Smooth muscle cell (in vitro differentiated cells): ENCODE measurements around the gene NFS1. TPM values are rescaled to one million over a fixed set of nuclear protein-coding genes. Genes with fewer than 3 reads are reported as not detected.

ENCODE experiments used
- DNase-seq: peaks from one replicate; lab custom pipeline; 2025; ENCODE audit not compliant: unreplicated experiment; lab: John Stamatoyannopoulos, UW
- H2AFZ ChIP-seq: fragments of 200-600 bp; sonication (generic); 2 replicates; pipeline ENCODE4 v1.6.0; 2016; ENCODE audit warnings: antibody characterized with exemption, low read depth, mild to moderate bottlenecking
- H3F3A ChIP-seq: fragments of 200-600 bp; sonication (generic); 2 replicates; pipeline ENCODE4 v1.6.0; 2017; ENCODE audit warnings: antibody characterized with exemption, low read depth
- H3K27ac ChIP-seq: fragments of 200-600 bp; sonication (generic); 2 replicates; pipeline ENCODE4 v1.5.1; 2016; ENCODE audit warnings: low read depth, mild to moderate bottlenecking
- H3K27me3 ChIP-seq: fragments of 200-600 bp; sonication (generic); 2 replicates; pipeline ENCODE4 v1.6.1; 2016; ENCODE audit warnings: low read depth, mild to moderate bottlenecking
- H3K36me3 ChIP-seq: fragments of 200-600 bp; sonication (generic); 2 replicates; pipeline ENCODE4 v1.5.1; 2016; ENCODE audit warnings: low read depth
- H3K4me1 ChIP-seq: fragments of 200-600 bp; sonication (generic); 2 replicates; pipeline ENCODE4 v1.5.1; 2016; ENCODE audit warnings: low read depth
- H3K4me2 ChIP-seq: fragments of 200-600 bp; sonication (generic); 2 replicates; pipeline ENCODE4 v1.6.0; 2016; ENCODE audit warnings: mild to moderate bottlenecking
- H3K4me3 ChIP-seq: fragments of 200-600 bp; sonication (generic); 2 replicates; pipeline ENCODE4 v1.5.1; 2016; ENCODE audit warnings: mild to moderate bottlenecking
- H3K79me2 ChIP-seq: fragments of 200-600 bp; sonication (generic); 2 replicates; pipeline ENCODE4 v1.6.0; 2016; ENCODE audit warnings: low read depth, mild to moderate bottlenecking
- H3K9ac ChIP-seq: fragments of 200-600 bp; sonication (generic); 2 replicates; pipeline ENCODE4 v1.6.0; 2016; ENCODE audit warnings: low read depth
- H3K9me3 ChIP-seq: fragments of 200-600 bp; sonication (generic); replicated peaks from 2 replicates; pipeline ENCODE4 v1.5.1; 2016; ENCODE audit warnings: low read depth
- H4K20me1 ChIP-seq: fragments of 200-600 bp; sonication (generic); 2 replicates; pipeline ENCODE4 v1.6.0; 2016; ENCODE audit warnings: low read depth
- CTCF ChIP-seq: fragments of 200-600 bp; sonication (generic); IDR thresholded peaks from 2 replicates; pipeline ENCODE4 v1.5.1; 2017; ENCODE audit warnings: borderline replicate concordance, mild to moderate bottlenecking, antibody characterized with exemption; ENCODE audit not compliant: insufficient read depth, poor library complexity, severe bottlenecking
- WGBS: methylation state at CpG from one replicate; pipeline ENCODE4 v1.1.7; 2016; ENCODE audit warnings: low lambda C conversion rate; 5-methylcytosine and 5-hydroxymethylcytosine counted together
- polyA plus RNA-seq: library from polyadenylated mRNA; unstranded; fragments of >200 nt; fragmentation: Nextera tagmentation; extraction: Ambion mirVana; gene quantifications from 2 replicates; pipeline ENCODE4 v1.2.1, GENCODE V29; 2016
- total RNA-seq: library from RNA; depleted of rRNA; stranded (reverse); fragments of >200 nt; gene quantifications from 2 replicates; pipeline ENCODE4 v1.2.3, GENCODE V29; 2014

Gene NFS1
- total and polyA plus RNA-seq, 2 experiments from 2014 or later, result 25.3 to 35.1 TPM

- WGBS, result 89% methylated on average over 9 of the region's 9 CpGs
- H3K79me2 ChIP-seq, result peaks cover 9% of the 10 kb centered on the region
- H3K4me1 ChIP-seq, result peaks cover 10% of the 10 kb centered on the region
- H4K20me1 ChIP-seq, result peaks cover 12% of the 10 kb centered on the region
- H3K9ac ChIP-seq, result no peak overlapping the region
- no peak overlapping the region for H2AFZ ChIP-seq
- H3F3A ChIP-seq, result peaks cover 25% of the 10 kb centered on the region
- DNase-seq, result no peak
- H3K36me3 ChIP-seq, result no peaks in the 10 kb centered on the region
- TF ChIP-seq CTCF, result no peak
- H3K9me3 ChIP-seq, result no peaks in the 10 kb centered on the region
- peak overlapping the region; percentile 81 for H3K4me3 ChIP-seq
- no peaks in the 10 kb centered on the region for H3K27me3 ChIP-seq
- no peak overlapping the region for H3K27ac ChIP-seq
- peak overlapping the region; percentile 93 for H3K4me2 ChIP-seq
Observed at GRCh38 chr20:35697696-35698297, 1.4 kb downstream of the NFS1 start.

- 95% methylated on average over 4 of the region's 4 CpGs for WGBS
- Histone ChIP-seq H4K20me1 (no peaks in the 10 kb centered on the region), H3K4me2 (no peak overlapping the region), H3K27me3 (no peaks in the 10 kb centered on the region), H3K9ac (no peak overlapping the region), H3K36me3 (no peaks in the 10 kb centered on the region), H3K79me2 (peaks cover 9% of the 10 kb centered on the region), H3K4me1 (peaks cover 10% of the 10 kb centered on the region), H3K27ac (no peak overlapping the region), H2AFZ (no peak overlapping the region), H3F3A (peaks cover 9% of the 10 kb centered on the region), H3K4me3 (no peak overlapping the region), H3K9me3 (no peaks in the 10 kb centered on the region)
- no peak for DNase-seq
- TF ChIP-seq CTCF, result no peak
Observed at GRCh38 chr20:35695978-35696377, 3.2 kb downstream of the NFS1 start.

GRCh38 chr20:35695245-35695749, 3.9 kb downstream of the NFS1 start:
- H3K27ac ChIP-seq, result no peak overlapping the region
- no peak for TF ChIP-seq CTCF
- H3K9me3 ChIP-seq, result no peaks in the 10 kb centered on the region
- no peak overlapping the region for H3K4me3 ChIP-seq
- H3K4me2 ChIP-seq, result no peak overlapping the region
- H3K36me3 ChIP-seq, result peaks cover 6% of the 10 kb centered on the region
- no peak overlapping the region for H2AFZ ChIP-seq
- 91% methylated on average over 2 of the region's 2 CpGs for WGBS
- no peak overlapping the region for H3K9ac ChIP-seq
- no peaks in the 10 kb centered on the region for H4K20me1 ChIP-seq
- H3F3A ChIP-seq, result peaks cover 3% of the 10 kb centered on the region
- no peak for DNase-seq
- H3K4me1 ChIP-seq, result peaks cover 5% of the 10 kb centered on the region
- peaks cover 6% of the 10 kb centered on the region for H3K79me2 ChIP-seq
- no peaks in the 10 kb centered on the region for H3K27me3 ChIP-seq

- H3K27me3 ChIP-seq, result no peaks in the 10 kb centered on the region
- no peak for DNase-seq
- H2AFZ ChIP-seq, result no peak overlapping the region
- H3K36me3 ChIP-seq, result peaks cover 10% of the 10 kb centered on the region
- H3K4me1 ChIP-seq, result no peaks in the 10 kb centered on the region
- H3F3A ChIP-seq, result no peaks in the 10 kb centered on the region
- no peaks in the 10 kb centered on the region for H3K9me3 ChIP-seq
- H4K20me1 ChIP-seq, result no peaks in the 10 kb centered on the region
- no peak overlapping the region for H3K27ac ChIP-seq
- no peak overlapping the region for H3K9ac ChIP-seq
- no peak for TF ChIP-seq CTCF
- WGBS, result 95% methylated on average over 4 of the region's 4 CpGs
- no peaks in the 10 kb centered on the region for H3K79me2 ChIP-seq
- no peak overlapping the region for H3K4me3 ChIP-seq
- H3K4me2 ChIP-seq, result no peak overlapping the region
Observed at GRCh38 chr20:35690265-35690664, 8.9 kb downstream of the NFS1 start.
